Activated T-helper 2 cell treated with anti-CD3 and anti-CD28 coated beads, Interferon-gamma antibody, Interleukin-2, Interleukin-4, amounts not matched to agents 10 μg/mL and 5 μg/mL and 100 μg/mL, durations not matched to agents 14 hours and 24 hours and 36 hours (primary cell): ENCODE results near the gene CLEC7A. TPM values are rescaled to one million over a fixed set of nuclear protein-coding genes. Genes with fewer than 3 reads are reported as not detected.

Experiments
- DNase-seq: peaks from one replicate; pipeline ENCODE4 v3.0.0; 2021; ENCODE audit warnings: low spot score
- H3K27ac Mint-ChIP-seq: one replicate; pipeline ENCODE4 v1.8.0; 2021; ENCODE audit warnings: mixed read lengths
- H3K27me3 Mint-ChIP-seq: one replicate; pipeline ENCODE4 v1.8.0; 2021; ENCODE audit warnings: low read depth, mixed read lengths
- H3K36me3 Mint-ChIP-seq: one replicate; pipeline ENCODE4 v1.8.0; 2021; ENCODE audit warnings: low read depth, mixed read lengths
- H3K4me1 Mint-ChIP-seq: one replicate; pipeline ENCODE4 v1.8.0; 2021; ENCODE audit warnings: low read depth, mixed read lengths
- H3K4me3 Mint-ChIP-seq: one replicate; pipeline ENCODE4 v1.8.0; 2021; ENCODE audit warnings: low read depth, mild to moderate bottlenecking, moderate library complexity, mixed read lengths
- H3K9me3 Mint-ChIP-seq: one replicate; pipeline ENCODE4 v1.8.0; 2021; ENCODE audit warnings: mixed read lengths
- intact Hi-C: fragments of 100-400 bp; cut with micrococcal nuclease; formaldehyde crosslinking; loops from one replicate; pipeline ENCODE4 v1.15.1; 2023
- total RNA-seq: library from RNA; stranded (reverse); gene quantifications from 2 replicates; pipeline ENCODE4 v1.2.3, GENCODE V29; 2022

CLEC7A gene
- total RNA-seq, 1 donor from 2014 or later, result not detected

- peaks cover 31% of the 10 kb centered on the region for H3K27me3 Mint-ChIP-seq
- DNase-seq, result no peak
- H3K9me3 Mint-ChIP-seq, result no peaks in the 10 kb centered on the region
- no peaks in the 10 kb centered on the region for H3K36me3 Mint-ChIP-seq
- intact Hi-C loops, result no loop called here
- no peak overlapping the region for H3K4me3 Mint-ChIP-seq
- H3K27ac Mint-ChIP-seq, result no peak overlapping the region
- peaks cover 15% of the 10 kb centered on the region for H3K4me1 Mint-ChIP-seq
Measured at GRCh38 chr12:10131111-10131690, 1.2 kb upstream of the CLEC7A start.

GRCh38 chr12:10128687-10129086, 1.3 kb downstream of the CLEC7A start:
- H3K4me3 Mint-ChIP-seq, result no peak overlapping the region

GRCh38 chr12:10126413-10126812, 3.6 kb downstream of the CLEC7A start:
- Mint-ChIP-seq H3K4me3 (no peak overlapping the region), H3K36me3 (no peaks in the 10 kb centered on the region), H3K27me3 (peaks cover 30% of the 10 kb centered on the region), H3K9me3 (no peaks in the 10 kb centered on the region), H3K27ac (no peak overlapping the region), H3K4me1 (peaks cover 15% of the 10 kb centered on the region)
- no peak for DNase-seq
- intact Hi-C loops, result no loop called here

More at GRCh38 chr12:10128687-10129086, 1.3 kb downstream of the CLEC7A start:
- intact Hi-C loops, result no loop called here
- no peak for DNase-seq
- Mint-ChIP-seq H3K27ac (no peak overlapping the region), H3K27me3 (peaks cover 33% of the 10 kb centered on the region), H3K36me3 (no peaks in the 10 kb centered on the region), H3K4me1 (peaks cover 15% of the 10 kb centered on the region), H3K9me3 (no peaks in the 10 kb centered on the region)

GRCh38 chr12:10122689-10123088, 7.3 kb downstream of the CLEC7A start:
- no peak for DNase-seq
- H3K4me3 Mint-ChIP-seq, result no peak overlapping the region
- H3K9me3 Mint-ChIP-seq, result no peaks in the 10 kb centered on the region

GRCh38 chr12:10121278-10121677, 8.7 kb downstream of the CLEC7A start:
- Mint-ChIP-seq H3K9me3 (no peaks in the 10 kb centered on the region), H3K36me3 (no peaks in the 10 kb centered on the region), H3K27ac (no peak overlapping the region), H3K4me3 (no peak overlapping the region), H3K4me1 (no peaks in the 10 kb centered on the region), H3K27me3 (peaks cover 24% of the 10 kb centered on the region)
- DNase-seq, result no peak
- intact Hi-C loops, result no loop called here

More at GRCh38 chr12:10122689-10123088, 7.3 kb downstream of the CLEC7A start:
- intact Hi-C loops, result no loop called here
- Mint-ChIP-seq H3K36me3 (no peaks in the 10 kb centered on the region), H3K27me3 (peaks cover 36% of the 10 kb centered on the region), H3K27ac (no peak overlapping the region), H3K4me1 (no peaks in the 10 kb centered on the region)

GRCh38 chr12:10119066-10119465, 10.9 kb downstream of the CLEC7A start:
- no peaks in the 10 kb centered on the region for H3K4me1 Mint-ChIP-seq
- DNase-seq, result no peak
- H3K36me3 Mint-ChIP-seq, result no peaks in the 10 kb centered on the region
- H3K27ac Mint-ChIP-seq, result no peak overlapping the region
- no peak overlapping the region for H3K4me3 Mint-ChIP-seq
- peaks cover 15% of the 10 kb centered on the region for H3K27me3 Mint-ChIP-seq
- intact Hi-C loops, result no loop called here
- H3K9me3 Mint-ChIP-seq, result no peaks in the 10 kb centered on the region

- Mint-ChIP-seq H3K36me3 (no peaks in the 10 kb centered on the region), H3K4me3 (no peak overlapping the region), H3K4me1 (no peaks in the 10 kb centered on the region), H3K27me3 (peaks cover 13% of the 10 kb centered on the region), H3K27ac (no peak overlapping the region), H3K9me3 (no peaks in the 10 kb centered on the region)
- DNase-seq, result no peak
- intact Hi-C loops, result no loop called here
Measured at GRCh38 chr12:10115890-10116289, 14.1 kb downstream of the CLEC7A start.

- Mint-ChIP-seq H3K27ac (no peak overlapping the region), H3K9me3 (no peaks in the 10 kb centered on the region), H3K4me3 (no peak overlapping the region), H3K36me3 (no peaks in the 10 kb centered on the region), H3K27me3 (peaks cover 15% of the 10 kb centered on the region), H3K4me1 (no peaks in the 10 kb centered on the region)
- no peak for DNase-seq
- intact Hi-C loops, result no loop called here
Measured at GRCh38 chr12:10115311-10115710, 14.7 kb downstream of the CLEC7A start.

GRCh38 chr12:10113920-10114319, 16.1 kb downstream of the CLEC7A start:
- Mint-ChIP-seq H3K4me1 (no peaks in the 10 kb centered on the region), H3K27me3 (peaks cover 8% of the 10 kb centered on the region), H3K9me3 (no peaks in the 10 kb centered on the region), H3K36me3 (no peaks in the 10 kb centered on the region), H3K4me3 (no peak overlapping the region), H3K27ac (no peak overlapping the region)
- intact Hi-C loops, result no loop called here
- no peak for DNase-seq

GRCh38 chr12:10113075-10113474, 16.9 kb downstream of the CLEC7A start:
- Mint-ChIP-seq H3K4me3 (no peak overlapping the region), H3K27ac (no peak overlapping the region), H3K36me3 (no peaks in the 10 kb centered on the region)

GRCh38 chr12:10111451-10111850, 18.5 kb downstream of the CLEC7A start:
- Mint-ChIP-seq H3K27ac (no peak overlapping the region), H3K9me3 (no peaks in the 10 kb centered on the region), H3K36me3 (no peaks in the 10 kb centered on the region), H3K4me1 (no peaks in the 10 kb centered on the region), H3K27me3 (peaks cover 7% of the 10 kb centered on the region), H3K4me3 (no peak overlapping the region)
- DNase-seq, result no peak
- intact Hi-C loops, result no loop called here

More at GRCh38 chr12:10113075-10113474, 16.9 kb downstream of the CLEC7A start:
- Mint-ChIP-seq H3K27me3 (peaks cover 6% of the 10 kb centered on the region), H3K4me1 (no peaks in the 10 kb centered on the region), H3K9me3 (no peaks in the 10 kb centered on the region)
- intact Hi-C loops, result no loop called here
- no peak for DNase-seq

- no peak overlapping the region for H3K4me3 Mint-ChIP-seq
Measured at GRCh38 chr12:10110256-10110844, 19.6 kb downstream of the CLEC7A start.

GRCh38 chr12:10102322-10102721, 27.7 kb downstream of the CLEC7A start:
- Mint-ChIP-seq H3K4me3 (no peak overlapping the region), H3K27me3 (peaks cover 13% of the 10 kb centered on the region)

More at GRCh38 chr12:10110256-10110844, 19.6 kb downstream of the CLEC7A start:
- no peak for DNase-seq
- intact Hi-C loops, result no loop called here
- no peaks in the 10 kb centered on the region for H3K9me3 Mint-ChIP-seq
- H3K36me3 Mint-ChIP-seq, result no peaks in the 10 kb centered on the region
- no peak overlapping the region for H3K27ac Mint-ChIP-seq
- peaks cover 15% of the 10 kb centered on the region for H3K27me3 Mint-ChIP-seq
- H3K4me1 Mint-ChIP-seq, result no peaks in the 10 kb centered on the region

More at GRCh38 chr12:10102322-10102721, 27.7 kb downstream of the CLEC7A start:
- no peaks in the 10 kb centered on the region for H3K9me3 Mint-ChIP-seq
- no peak for DNase-seq
- intact Hi-C loops, result no loop called here
- H3K36me3 Mint-ChIP-seq, result no peaks in the 10 kb centered on the region
- no peak overlapping the region for H3K27ac Mint-ChIP-seq
- no peaks in the 10 kb centered on the region for H3K4me1 Mint-ChIP-seq
